Activated naive CD4-positive, alpha-beta T cell treated with anti-CD3 and anti-CD28 coated beads, Interleukin-2, amount 50 U/mL, for 72 hours (primary cell): ENCODE measurements around the gene PODNL1. TPM values are rescaled to one million over a fixed set of nuclear protein-coding genes. Genes with fewer than 3 reads are reported as not detected.

Experiments used
- ATAC-seq, 2 donors: fragments of 150-1000 bp; cut with Tn5 transposase; 2 replicates each; pipeline ENCODE4 v1.10.0; 2021; ENCODE audit warnings: mild to moderate bottlenecking in 2 of 2, moderate library complexity in 2 of 2
- DNase-seq, 2 donors: peaks; one replicate each; pipeline ENCODE4 v3.0.0; 2021 to 2022; ENCODE audit warnings: low spot score in 2 of 2
- H3K27ac Mint-ChIP-seq, 2 donors: one replicate each; pipeline ENCODE4 v1.8.0; 2022; ENCODE audit warnings: mild to moderate bottlenecking in 2 of 2, mixed read lengths in 2 of 2
- H3K36me3 Mint-ChIP-seq, 2 donors: one replicate each; pipeline ENCODE4 v1.8.0; 2022; ENCODE audit warnings: mixed read lengths in 2 of 2
- H3K9me3 Mint-ChIP-seq, 2 donors: one replicate each; pipeline ENCODE4 v1.8.0; 2022; ENCODE audit warnings: mixed read lengths in 2 of 2
- total RNA-seq, 2 donors: library from RNA; stranded (reverse); gene quantifications; one replicate each; pipeline ENCODE4 v1.2.3, GENCODE V29; 2022

Gene PODNL1, protein sequence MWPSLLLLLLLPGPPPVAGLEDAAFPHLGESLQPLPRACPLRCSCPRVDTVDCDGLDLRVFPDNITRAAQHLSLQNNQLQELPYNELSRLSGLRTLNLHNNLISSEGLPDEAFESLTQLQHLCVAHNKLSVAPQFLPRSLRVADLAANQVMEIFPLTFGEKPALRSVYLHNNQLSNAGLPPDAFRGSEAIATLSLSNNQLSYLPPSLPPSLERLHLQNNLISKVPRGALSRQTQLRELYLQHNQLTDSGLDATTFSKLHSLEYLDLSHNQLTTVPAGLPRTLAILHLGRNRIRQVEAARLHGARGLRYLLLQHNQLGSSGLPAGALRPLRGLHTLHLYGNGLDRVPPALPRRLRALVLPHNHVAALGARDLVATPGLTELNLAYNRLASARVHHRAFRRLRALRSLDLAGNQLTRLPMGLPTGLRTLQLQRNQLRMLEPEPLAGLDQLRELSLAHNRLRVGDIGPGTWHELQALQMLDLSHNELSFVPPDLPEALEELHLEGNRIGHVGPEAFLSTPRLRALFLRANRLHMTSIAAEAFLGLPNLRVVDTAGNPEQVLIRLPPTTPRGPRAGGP
- total RNA-seq = under 1 TPM in 1 of 2 donors, not detected in 1; 0.34 TPM

DNA sequence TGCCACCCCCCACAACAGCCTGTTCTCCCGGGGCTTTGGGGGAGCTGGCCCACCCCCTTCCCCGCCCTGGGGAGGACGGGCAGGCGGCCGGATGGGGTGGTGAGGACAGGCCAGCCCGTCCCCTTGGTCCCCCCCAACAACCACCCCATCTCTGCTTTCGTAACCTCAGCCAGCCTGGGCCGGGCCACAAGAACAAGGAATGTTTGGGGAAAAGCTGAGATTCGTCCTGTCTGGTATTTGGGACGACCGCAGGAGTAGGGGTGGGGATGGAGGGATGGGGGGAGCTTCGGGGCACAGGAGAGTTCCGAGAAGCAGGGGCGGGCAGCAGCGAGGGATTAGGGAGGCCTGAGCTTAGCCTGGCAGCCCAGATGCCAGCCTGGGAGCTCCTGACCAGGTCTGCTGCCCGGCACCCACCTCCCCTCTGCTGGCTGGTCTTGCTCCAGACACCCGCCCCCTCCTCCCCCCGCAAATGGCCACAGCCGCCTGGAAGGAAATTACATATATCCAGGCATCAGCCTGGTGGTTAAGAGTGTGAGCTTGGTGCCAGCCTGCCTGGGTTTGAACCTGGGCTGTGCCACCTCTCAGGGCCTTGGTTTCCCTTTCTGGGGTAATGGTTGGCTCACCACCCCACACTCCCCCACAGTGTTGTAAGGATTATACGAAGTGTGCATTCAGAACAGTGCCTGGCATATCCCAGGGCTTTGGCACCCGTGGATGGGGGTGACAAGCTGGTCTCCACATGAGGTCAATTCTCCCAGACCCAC, at the start of gene PODNL1:
PODNL1 (minus strand) TSS at position 117 of the 764 bp plus-strand sequence. CDS start 236 bp downstream, outside the sequence.
- ATAC-seq = no peak
- Mint-ChIP-seq H3K27ac (no peak within 1 kb of the TSS), H3K36me3 (no peaks in the 10 kb centered on the region), H3K9me3 (no peaks in the 10 kb centered on the region)
- no peak for DNase-seq

DNA sequence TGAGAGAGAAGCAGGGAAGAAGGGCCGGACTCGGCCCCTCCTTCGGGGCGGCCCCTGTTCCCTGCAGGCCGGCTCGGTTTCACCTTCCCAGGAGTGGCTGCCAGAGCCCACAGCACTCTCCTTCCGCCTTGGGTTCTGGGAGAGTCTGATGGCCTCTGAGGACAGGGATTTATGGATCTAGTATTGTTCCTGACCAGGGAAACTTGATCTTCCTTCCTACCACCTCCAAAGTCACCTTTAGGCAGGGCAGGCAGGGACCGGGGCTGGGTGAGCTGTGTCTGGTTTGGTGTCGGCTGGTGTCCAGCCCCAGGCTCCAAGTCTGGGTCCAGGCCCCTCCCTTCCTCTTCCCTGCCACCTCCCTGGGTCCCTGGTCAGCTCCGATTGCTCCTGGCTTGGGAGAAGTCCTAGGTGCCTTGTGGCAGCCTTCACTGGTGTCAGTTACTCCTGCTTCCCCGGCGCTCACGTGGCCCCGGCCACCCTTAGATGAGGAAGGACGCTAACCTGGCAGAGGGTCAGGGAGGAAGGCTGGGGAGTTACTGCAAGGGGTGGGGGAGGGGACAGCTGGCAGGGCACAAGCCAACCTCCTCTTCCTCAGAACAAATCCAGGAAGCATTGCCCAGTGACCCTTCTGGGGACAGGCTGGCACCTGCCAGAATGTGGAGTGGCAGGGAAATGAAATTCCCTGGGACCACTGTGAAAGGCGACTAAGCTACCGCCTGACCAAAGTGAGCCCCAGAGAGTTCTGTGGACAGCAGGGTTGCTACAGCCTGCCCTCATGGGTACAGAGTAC, 49.1 kb upstream of the PODNL1 start:
- H3K9me3 Mint-ChIP-seq = no peaks in the 10 kb centered on the region
- H3K27ac Mint-ChIP-seq = peak overlapping the region; percentile 94 to 99
- DNase-seq (no peak), ATAC-seq (no peak)
- H3K36me3 Mint-ChIP-seq = peaks cover 4 to 8% of the 10 kb centered on the region in 2 donors

DNA sequence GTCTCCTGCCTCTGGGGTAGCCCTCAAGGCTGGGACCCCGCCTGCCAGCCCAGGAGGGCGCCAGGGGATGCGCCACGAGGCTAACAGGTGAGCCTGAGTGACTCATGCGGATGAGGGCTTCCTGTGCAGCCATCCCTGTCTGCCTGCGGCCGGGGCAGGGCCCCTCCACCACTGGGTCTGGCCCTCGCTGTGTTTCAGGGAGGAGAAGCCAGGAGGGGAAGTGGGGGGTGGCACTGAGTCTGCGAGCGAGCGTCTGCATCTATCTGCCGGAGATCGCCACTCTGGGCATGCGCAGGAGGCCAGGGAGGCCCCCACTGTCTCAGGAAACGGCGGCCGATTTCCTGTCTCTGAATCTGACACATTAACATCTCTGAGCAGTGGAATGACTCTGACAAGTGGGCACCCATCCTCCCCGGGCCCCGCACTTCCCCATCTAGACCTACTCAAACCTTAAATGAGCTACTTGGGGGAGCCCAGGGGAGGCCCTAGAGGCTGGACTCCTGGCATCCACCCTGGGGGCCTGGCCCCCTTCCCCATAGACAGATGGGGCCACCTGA, 48.2 kb upstream of the PODNL1 start:
- DNase-seq (peak; percentile 98 to 99), ATAC-seq (peak; percentile 94 to 95)
- H3K36me3 Mint-ChIP-seq = peaks cover 0 to 8% of the 10 kb centered on the region in 2 donors
- H3K9me3 Mint-ChIP-seq = no peaks in the 10 kb centered on the region
- H3K27ac Mint-ChIP-seq = peak overlapping the region; percentile 94 to 99

DNA sequence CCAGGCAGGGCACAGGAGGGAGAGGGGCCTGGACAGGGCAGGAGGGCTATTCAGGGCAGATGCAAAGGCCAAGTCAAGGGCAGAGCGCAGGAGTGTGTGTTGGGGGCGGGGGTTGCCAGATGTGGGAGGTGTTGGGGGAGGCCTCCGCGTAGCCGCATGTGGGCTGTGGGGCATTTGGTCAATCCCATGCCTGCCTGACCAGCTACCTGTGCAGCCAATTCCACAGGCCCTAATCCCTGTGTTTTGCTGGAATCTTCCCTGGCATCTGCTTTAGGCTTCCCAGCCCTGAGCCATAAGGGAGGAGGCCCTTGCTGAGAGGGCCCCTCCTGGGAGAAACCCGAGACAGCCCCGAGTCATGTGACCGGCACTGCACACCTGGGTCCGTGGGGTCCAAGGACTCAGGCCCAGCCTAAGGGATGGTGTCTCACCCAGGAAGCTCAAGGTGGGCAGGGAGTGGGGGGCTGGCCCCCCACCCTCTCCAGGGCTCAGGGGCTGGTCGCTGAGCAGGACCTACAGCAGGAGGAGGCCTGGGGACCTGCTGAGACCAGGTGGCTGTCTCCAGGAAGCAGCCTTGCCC, 47.6 kb upstream of the PODNL1 start:
- H3K36me3 Mint-ChIP-seq = peaks cover 0 to 8% of the 10 kb centered on the region in 2 donors
- no peaks in the 10 kb centered on the region for H3K9me3 Mint-ChIP-seq
- DNase-seq (no peak), ATAC-seq (peak in 1 of 2 donors; percentile 2)
- peak overlapping the region; percentile 98 to 99 for H3K27ac Mint-ChIP-seq

DNA sequence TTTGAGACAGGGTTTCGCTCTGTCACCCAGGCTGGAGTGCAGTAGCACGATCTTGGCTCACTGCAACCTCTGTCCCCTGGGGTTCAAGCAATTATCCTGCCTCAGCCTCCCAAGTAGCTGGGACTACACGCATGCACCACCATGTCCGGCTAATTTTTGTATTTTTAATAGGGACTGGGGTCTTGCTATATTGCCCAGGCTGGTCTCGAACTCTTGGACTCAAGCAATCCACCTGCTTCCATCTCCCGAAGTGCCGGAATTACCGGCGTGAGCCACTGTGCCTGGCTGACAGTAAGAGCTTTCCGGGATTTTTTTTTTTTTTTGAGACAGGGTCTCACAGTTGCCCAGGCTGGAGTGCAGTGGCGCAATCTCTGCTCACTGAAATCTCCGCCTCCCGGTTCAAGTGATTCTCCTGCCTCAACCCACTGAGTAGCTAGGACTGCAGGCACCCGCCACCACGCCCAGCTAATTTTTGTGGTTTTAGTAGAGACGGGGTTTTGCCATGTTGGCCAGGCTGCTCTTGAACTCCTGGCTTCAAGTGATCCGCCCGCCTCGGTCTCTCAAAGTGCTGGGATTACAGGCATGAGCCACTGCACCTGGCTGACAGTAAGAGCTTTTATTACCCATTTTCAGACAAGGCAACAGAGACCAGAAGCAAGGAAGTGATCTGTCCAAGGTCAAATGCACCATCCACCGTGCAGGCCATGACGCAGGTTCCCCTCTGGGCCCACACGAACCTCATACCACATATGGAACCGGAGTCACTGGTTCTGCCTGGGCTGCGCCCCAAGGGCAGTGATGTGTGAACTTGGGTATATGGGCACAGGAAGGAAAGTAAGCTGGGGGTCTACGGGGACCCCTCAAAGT, 46.9 kb upstream of the PODNL1 start:
- DNase-seq (no peak), ATAC-seq (no peak)
- H3K36me3 Mint-ChIP-seq = peaks cover 0 to 7% of the 10 kb centered on the region in 2 donors
- H3K9me3 Mint-ChIP-seq = no peaks in the 10 kb centered on the region
- H3K27ac Mint-ChIP-seq = peak overlapping the region; percentile 98 to 99

DNA sequence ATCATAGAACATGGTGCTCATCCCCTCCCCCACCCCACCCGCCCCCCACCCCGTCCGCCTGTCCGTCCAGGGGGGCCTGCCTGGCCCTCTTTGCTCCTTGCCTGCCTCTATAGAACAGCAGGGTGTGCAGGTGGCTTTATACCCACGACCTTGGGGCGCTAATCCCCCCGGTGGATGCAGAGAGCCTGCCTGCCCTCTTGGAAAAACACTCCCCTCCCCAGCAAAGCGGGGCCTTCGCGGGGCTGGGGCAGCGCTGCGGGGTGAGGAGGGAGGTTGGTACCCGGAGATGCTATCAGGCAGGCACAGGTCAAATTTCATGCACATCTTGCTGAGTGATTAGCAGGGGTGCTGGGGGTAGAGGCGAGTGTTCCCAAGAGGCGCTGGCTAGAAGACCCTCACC, 46.0 kb upstream of the PODNL1 start:
- no peaks in the 10 kb centered on the region for H3K36me3 Mint-ChIP-seq
- ATAC-seq = no peak
- no peak for DNase-seq
- H3K27ac Mint-ChIP-seq = no peak overlapping the region
- H3K9me3 Mint-ChIP-seq = no peaks in the 10 kb centered on the region

DNA sequence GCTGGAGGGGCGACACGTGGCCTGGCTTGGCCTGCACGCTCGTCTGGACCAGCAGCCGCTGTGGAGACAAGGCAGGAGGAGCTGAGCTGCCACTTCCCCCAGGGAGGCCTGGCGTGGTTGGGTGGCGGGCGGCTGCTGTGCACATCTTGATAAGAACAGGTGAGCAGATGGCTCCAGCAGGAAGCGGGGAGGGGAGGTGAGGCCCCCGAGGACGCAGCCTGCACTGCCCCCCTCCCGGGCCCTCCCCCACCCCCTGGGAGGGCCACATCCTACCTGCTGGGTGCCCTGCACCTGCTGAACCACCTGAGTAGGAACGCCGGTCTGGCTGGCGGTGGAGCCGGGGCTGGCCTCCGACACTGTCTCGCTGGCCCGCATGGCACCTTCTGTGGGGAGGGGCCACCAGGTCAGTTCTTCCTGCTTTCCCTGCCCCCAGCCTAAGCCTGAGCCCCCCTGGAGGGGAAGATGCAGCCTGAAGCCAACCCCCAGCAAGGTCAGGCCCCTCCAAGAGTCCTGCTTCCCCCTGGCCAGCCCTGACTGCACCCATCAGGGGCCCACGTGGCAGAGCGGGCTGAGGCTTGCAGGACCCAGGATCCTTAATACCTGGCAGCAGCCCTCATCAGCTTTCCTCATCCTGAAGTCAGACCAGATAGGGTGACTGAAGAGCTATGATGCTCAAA, 45.1 kb upstream of the PODNL1 start:
- Mint-ChIP-seq H3K9me3 (no peaks in the 10 kb centered on the region), H3K27ac (no peak overlapping the region), H3K36me3 (no peaks in the 10 kb centered on the region)
- DNase-seq (no peak), ATAC-seq (no peak)

DNA sequence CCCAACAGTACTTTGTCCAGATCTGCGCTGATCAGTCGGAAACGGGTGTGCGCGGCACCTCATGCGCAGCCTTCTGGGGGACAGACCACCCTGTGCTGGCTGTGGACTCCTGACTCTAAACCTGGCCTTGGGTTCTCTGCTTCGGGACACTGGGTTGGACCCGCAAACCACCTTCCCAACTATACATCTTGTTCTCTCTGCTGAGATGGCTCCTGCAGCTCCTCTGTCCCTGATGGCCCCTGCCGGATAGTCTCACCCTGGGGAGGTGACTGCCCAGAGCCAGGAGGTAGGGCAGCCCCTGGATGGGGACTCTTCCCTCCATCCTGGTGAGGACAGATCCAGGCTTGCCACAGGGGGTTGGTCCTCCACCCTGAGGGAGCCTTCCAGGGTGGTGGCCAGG, 44.6 kb upstream of the PODNL1 start:
- H3K9me3 Mint-ChIP-seq = no peaks in the 10 kb centered on the region
- H3K36me3 Mint-ChIP-seq = no peaks in the 10 kb centered on the region
- H3K27ac Mint-ChIP-seq = no peak overlapping the region
- DNase-seq (no peak), ATAC-seq (no peak)

DNA sequence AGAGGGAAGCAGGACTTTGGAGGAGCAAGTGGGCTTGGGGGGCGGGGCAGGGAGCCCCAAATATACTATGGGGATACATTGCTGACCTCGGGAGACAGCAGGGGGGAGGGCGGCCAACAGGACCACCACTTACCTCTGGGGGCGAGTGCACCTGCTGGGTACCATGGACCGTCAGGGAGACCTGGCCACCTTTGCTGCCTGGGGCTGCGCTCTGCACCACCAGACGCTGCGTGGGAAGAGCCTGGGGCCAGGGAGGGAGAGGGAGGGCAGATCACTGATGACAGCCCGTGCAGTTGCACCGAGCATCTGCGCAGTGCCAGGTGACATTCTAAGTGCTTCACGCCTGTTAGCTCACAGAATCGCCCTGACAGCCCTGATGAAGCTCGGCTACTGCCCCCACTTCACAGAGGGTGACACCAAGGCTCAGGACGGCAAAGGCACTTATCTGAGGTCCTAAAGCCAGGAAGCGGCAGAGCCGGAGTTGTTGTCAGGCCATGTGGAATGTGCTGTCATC, 43.8 kb upstream of the PODNL1 start:
- Mint-ChIP-seq H3K27ac (no peak overlapping the region), H3K9me3 (no peaks in the 10 kb centered on the region), H3K36me3 (no peaks in the 10 kb centered on the region)
- ATAC-seq (no peak), DNase-seq (no peak)

DNA sequence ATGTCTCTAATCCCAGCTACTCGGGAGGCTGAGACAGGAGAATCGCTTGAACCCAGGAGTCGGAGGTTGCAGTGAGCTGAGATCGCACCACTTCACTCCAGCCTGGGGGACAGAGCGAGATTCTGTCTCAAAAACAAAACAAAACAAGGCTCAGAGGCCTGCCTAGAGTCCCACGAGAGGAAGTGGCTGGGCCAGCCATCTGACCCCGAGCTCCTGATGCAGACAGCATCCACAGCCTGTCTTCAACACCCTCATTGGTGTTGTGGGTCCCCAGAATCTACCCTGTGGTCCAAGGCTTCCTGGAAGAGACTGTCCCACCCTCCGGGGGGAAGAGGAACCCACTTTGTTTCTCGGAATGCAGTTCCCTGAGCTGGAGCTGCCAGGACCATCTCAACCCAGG, 43.2 kb upstream of the PODNL1 start:
- ATAC-seq (no peak), DNase-seq (no peak)
- Mint-ChIP-seq H3K27ac (no peak overlapping the region), H3K36me3 (no peaks in the 10 kb centered on the region), H3K9me3 (no peaks in the 10 kb centered on the region)

DNA sequence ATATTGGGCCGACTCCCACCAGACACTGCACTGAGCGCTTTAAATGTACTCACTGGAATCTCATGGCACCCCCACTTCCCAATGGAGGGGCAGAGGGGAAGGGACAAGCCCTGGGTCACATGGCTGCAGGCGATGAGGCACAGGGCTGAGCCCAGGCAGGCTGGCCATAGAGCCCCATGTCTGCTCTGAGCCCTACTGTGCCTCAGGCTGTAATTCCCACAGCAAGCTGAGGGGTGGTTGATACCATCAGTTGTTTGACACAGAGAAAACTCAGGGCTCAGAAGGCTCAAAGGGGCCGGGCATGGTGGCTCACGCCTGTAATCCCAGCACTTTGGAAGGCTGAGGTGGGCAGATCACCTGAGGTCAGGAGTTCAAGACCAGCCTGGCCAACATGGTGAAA, 42.8 kb upstream of the PODNL1 start:
- no peak overlapping the region for H3K27ac Mint-ChIP-seq
- no peaks in the 10 kb centered on the region for H3K36me3 Mint-ChIP-seq

DNA sequence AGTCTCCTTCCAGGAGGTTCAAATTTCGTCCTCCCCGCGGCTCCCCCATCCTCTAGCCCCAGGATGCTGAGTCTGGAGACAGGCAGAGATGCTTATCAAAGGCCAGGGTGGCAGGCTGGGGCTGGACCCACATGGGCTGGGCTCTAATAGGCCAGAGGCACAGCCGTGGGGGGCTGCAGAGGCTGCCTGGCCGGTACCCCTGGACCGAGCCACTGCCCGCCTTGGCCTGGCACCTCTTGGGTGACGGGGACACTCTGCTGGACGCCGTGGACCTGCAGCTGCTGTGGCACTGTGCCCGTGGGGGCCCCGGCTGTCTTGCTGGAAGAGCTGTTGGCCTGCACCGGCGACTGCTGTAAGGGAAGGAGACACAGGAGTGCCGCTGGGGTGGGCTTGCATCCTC, 42.1 kb upstream of the PODNL1 start:
- ATAC-seq (no peak), DNase-seq (no peak)
- Mint-ChIP-seq H3K36me3 (no peaks in the 10 kb centered on the region), H3K27ac (no peak overlapping the region), H3K9me3 (no peaks in the 10 kb centered on the region)

More for the DNA sequence above, 42.8 kb upstream of the PODNL1 start:
- ATAC-seq (no peak), DNase-seq (no peak)
- H3K9me3 Mint-ChIP-seq = no peaks in the 10 kb centered on the region

DNA sequence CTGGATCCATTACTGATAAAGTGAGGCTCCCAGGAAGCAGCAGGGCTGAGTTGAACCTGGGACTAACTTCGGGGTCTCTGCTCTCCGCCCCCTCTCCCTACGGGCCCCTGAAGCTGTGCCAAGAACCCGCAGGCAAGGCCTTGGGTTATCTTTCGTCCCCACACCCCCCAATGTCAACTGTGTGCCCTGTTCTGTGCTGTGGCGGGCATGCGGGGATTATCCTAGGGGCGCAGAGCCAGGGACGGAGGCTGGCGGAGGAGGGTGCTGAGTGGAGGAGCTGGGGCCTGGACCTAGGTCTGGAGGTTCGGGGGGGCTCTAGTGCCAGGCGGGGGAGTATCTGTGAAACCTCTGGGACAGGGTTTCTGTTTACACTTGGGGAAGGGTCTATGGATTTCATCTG, 41.5 kb upstream of the PODNL1 start:
- Mint-ChIP-seq H3K36me3 (no peaks in the 10 kb centered on the region), H3K27ac (no peak overlapping the region), H3K9me3 (no peaks in the 10 kb centered on the region)
- DNase-seq (no peak), ATAC-seq (no peak)

DNA sequence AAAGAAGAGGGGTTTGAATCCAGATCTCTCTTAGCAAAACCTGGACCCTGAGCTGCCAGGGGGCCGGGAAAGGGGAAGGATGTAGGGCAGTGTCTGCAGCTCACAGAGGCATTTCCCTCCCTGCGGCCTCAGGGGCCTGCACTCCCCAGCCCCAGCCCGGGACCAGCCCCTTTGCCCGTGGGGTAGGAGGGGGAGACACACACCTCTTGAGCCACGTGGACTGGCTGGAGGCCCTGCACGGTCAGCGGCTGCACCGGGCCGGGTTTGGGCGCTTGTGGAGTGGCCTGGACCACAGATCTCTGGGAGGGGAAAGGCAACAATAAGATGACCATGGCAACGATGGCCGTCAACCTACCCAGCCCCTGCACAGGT, 41.0 kb upstream of the PODNL1 start:
- ATAC-seq (no peak), DNase-seq (no peak)
- Mint-ChIP-seq H3K27ac (no peak overlapping the region), H3K9me3 (no peaks in the 10 kb centered on the region), H3K36me3 (no peaks in the 10 kb centered on the region)
